ENCODE measurements around the gene DRC7. TPM values are rescaled to one million over a fixed set of nuclear protein-coding genes. Genes with fewer than 3 reads are reported as not detected.

Gene DRC7
- polyA plus RNA-seq, 1 of the 3 experiments (the other 2 are of a cell fraction): 0.58 TPM

GRCh38 chr16:57763285-57764005 is 68.8 kb downstream of the DRC7 start:
- H3K9me2 ChIP-seq: no peaks in the 10 kb centered on the region
- H3K27me3 ChIP-seq (ENCODE audit: insufficient read depth): no peaks in the 10 kb centered on the region
- peaks cover 4 to 16% of the 10 kb centered on the region in 2 experiments; a peak in 3 of 4 replicates for H3K4me1 ChIP-seq (ENCODE audit: control insufficient read depth in 1 of 2, insufficient read depth in 2 of 2, low read depth in 1 of 2, low read length in 1 of 2)
- H3K9ac ChIP-seq: no peak overlapping the region
- 95% methylated on average over 12 of the region's 14 CpGs for WGBS (ENCODE audit: low lambda C conversion rate)
- no peaks in the 10 kb centered on the region for H3K9me3 ChIP-seq
- no peak overlapping the region for H3K4me3 ChIP-seq (ENCODE audit: low read depth in 2 of 2, low read length in 1 of 2)
- TF ChIP-seq SIN3A (IDR thresholded peaks at IDR 0.05; ENCODE audit: borderline replicate concordance, low read depth, low read length) (no peak), FOSL2 (IDR thresholded peaks at IDR 0.05; ENCODE audit: borderline replicate concordance, low read depth) (no peak), FOXM1 (IDR thresholded peaks at IDR 0.05; ENCODE audit: low read depth) (no peak), CHD2 (IDR thresholded peaks at IDR 0.05; ENCODE audit: low read length, partially characterized antibody) (no peak), YY1 (IDR thresholded peaks at IDR 0.05; ENCODE audit: low read depth) (no peak), EP300 (IDR thresholded peaks at IDR 0.05; ENCODE audit: borderline replicate concordance in 1 of 2, low read depth in 1 of 2, low read length in 1 of 2) (no peak), GATA2 (CRISPR knock-in tag; IDR thresholded peaks at IDR 0.05) (no peak), NRF1 (IDR thresholded peaks at IDR 0.05; ENCODE audit: low read depth, low read length) (no peak), JUND (IDR thresholded peaks at IDR 0.05) (no peak), POLR2AphosphoS5 (IDR thresholded peaks at IDR 0.05; ENCODE audit: low read depth, low read length) (no peak), TEAD4 (IDR thresholded peaks at IDR 0.05; ENCODE audit: borderline replicate concordance, insufficient read depth) (no peak), RCOR1 (IDR thresholded peaks at IDR 0.05; ENCODE audit: low read length) (no peak), GABPA (IDR thresholded peaks at IDR 0.05; ENCODE audit: low read depth) (no peak), USF1 (IDR thresholded peaks at IDR 0.05; ENCODE audit: borderline replicate concordance, low read depth) (no peak)
- TF ChIP-seq, protein P1, sequence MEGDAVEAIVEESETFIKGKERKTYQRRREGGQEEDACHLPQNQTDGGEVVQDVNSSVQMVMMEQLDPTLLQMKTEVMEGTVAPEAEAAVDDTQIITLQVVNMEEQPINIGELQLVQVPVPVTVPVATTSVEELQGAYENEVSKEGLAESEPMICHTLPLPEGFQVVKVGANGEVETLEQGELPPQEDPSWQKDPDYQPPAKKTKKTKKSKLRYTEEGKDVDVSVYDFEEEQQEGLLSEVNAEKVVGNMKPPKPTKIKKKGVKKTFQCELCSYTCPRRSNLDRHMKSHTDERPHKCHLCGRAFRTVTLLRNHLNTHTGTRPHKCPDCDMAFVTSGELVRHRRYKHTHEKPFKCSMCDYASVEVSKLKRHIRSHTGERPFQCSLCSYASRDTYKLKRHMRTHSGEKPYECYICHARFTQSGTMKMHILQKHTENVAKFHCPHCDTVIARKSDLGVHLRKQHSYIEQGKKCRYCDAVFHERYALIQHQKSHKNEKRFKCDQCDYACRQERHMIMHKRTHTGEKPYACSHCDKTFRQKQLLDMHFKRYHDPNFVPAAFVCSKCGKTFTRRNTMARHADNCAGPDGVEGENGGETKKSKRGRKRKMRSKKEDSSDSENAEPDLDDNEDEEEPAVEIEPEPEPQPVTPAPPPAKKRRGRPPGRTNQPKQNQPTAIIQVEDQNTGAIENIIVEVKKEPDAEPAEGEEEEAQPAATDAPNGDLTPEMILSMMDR (IDR thresholded peaks at IDR 0.05): no peak
- TF ChIP-seq, protein P2, sequence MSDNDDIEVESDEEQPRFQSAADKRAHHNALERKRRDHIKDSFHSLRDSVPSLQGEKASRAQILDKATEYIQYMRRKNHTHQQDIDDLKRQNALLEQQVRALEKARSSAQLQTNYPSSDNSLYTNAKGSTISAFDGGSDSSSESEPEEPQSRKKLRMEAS (IDR thresholded peaks at IDR 0.05; ENCODE audit: low read depth): no peak
- H3K36me3 ChIP-seq (replicated peaks in 1 of 2; ENCODE audit: control insufficient read depth in 1 of 2, insufficient read depth in 2 of 2, low read length in 1 of 2): peaks cover 20 to 33% of the 10 kb centered on the region in 2 experiments
- no peak overlapping the region for H2AFZ ChIP-seq (ENCODE audit: low read depth)
- peaks cover 15% of the 10 kb centered on the region for H3F3A ChIP-seq (replicated peaks; ENCODE audit: insufficient read depth)
- H3K79me2 ChIP-seq (ENCODE audit: insufficient read depth): no peaks in the 10 kb centered on the region
- no peaks in the 10 kb centered on the region for H4K20me1 ChIP-seq (ENCODE audit: insufficient read depth)
- H3K27ac ChIP-seq (ENCODE audit: low read depth in 2 of 2, low read length in 1 of 2): no peak overlapping the region; a peak in 1 of 4 replicates
- CTCF ChIA-PET: interaction anchor here (0.8 to 1.5 kb wide), 4 partner anchors 100 to 359 kb away, joined by 3 to 5 read pairs (median 4); partner anchors contain the start of gene USB1
- no peak for DNase-seq
- no peak overlapping the region for H3K4me2 ChIP-seq
- POLR2A ChIA-PET: no interaction called here
